ENCODE results near the gene MEIOC. TPM values are rescaled to one million over a fixed set of nuclear protein-coding genes. Genes with fewer than 3 reads are reported as not detected.

MEIOC gene
- total RNA-seq, 1 experiment from 2014 or later: 5.0 TPM

DNA sequence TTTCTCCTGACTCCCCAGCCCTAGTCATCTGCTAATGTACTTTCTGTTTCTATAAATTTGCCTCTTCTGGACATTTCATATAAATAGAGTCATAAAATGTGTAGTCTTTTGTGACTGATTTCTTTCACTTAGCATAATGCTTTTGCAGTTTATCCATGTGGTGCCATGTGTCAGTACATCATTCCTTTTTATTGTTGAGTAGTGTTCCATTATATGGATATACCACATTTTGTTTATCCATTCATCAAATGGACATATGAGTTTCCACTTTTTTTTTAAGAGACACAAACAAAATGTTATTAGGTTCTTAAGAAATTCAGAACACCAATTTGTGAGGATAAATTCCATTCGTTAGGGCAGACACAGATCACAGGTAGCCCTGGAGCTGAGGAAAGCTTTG is 63.2 kb downstream of the MEIOC start:
- DNase-seq (ENCODE audit: low spot score) (no peak), ATAC-seq (no peak)
- POLR2A ChIA-PET: no interaction called here
- no peak overlapping the region for H3K27ac Mint-ChIP-seq
- H3K4me1 Mint-ChIP-seq: no peaks in the 10 kb centered on the region
- CTCF ChIA-PET: interaction anchor here (0.7 kb wide), 1 partner anchor 90 kb away, joined by 3 read pairs; no protein-coding TSS in a partner anchor
- peaks cover 4% of the 10 kb centered on the region; the same call in 1 of the 2 replicates for H3K9me3 Mint-ChIP-seq
- TF ChIP-seq ZNF317 (CRISPR knock-in tag; IDR thresholded peaks at IDR 0.05; ENCODE audit: borderline replicate concordance, low read depth) (no peak), ZBTB21 (CRISPR knock-in tag; IDR thresholded peaks at IDR 0.05; ENCODE audit: borderline replicate concordance) (no peak), GABPB1 (CRISPR knock-in tag; IDR thresholded peaks at IDR 0.05) (no peak), EMX1 (CRISPR knock-in tag; IDR thresholded peaks at IDR 0.05) (no peak), RELA (CRISPR knock-in tag; IDR thresholded peaks at IDR 0.05; ENCODE audit: borderline replicate concordance) (no peak), ZNF396 (CRISPR knock-in tag; IDR thresholded peaks at IDR 0.05; ENCODE audit: borderline replicate concordance) (no peak), HMGA2 (CRISPR knock-in tag; IDR thresholded peaks at IDR 0.05) (no peak), TCF7 (CRISPR knock-in tag; IDR thresholded peaks at IDR 0.05; ENCODE audit: low read depth) (no peak)
- TF ChIP-seq, protein P1, sequence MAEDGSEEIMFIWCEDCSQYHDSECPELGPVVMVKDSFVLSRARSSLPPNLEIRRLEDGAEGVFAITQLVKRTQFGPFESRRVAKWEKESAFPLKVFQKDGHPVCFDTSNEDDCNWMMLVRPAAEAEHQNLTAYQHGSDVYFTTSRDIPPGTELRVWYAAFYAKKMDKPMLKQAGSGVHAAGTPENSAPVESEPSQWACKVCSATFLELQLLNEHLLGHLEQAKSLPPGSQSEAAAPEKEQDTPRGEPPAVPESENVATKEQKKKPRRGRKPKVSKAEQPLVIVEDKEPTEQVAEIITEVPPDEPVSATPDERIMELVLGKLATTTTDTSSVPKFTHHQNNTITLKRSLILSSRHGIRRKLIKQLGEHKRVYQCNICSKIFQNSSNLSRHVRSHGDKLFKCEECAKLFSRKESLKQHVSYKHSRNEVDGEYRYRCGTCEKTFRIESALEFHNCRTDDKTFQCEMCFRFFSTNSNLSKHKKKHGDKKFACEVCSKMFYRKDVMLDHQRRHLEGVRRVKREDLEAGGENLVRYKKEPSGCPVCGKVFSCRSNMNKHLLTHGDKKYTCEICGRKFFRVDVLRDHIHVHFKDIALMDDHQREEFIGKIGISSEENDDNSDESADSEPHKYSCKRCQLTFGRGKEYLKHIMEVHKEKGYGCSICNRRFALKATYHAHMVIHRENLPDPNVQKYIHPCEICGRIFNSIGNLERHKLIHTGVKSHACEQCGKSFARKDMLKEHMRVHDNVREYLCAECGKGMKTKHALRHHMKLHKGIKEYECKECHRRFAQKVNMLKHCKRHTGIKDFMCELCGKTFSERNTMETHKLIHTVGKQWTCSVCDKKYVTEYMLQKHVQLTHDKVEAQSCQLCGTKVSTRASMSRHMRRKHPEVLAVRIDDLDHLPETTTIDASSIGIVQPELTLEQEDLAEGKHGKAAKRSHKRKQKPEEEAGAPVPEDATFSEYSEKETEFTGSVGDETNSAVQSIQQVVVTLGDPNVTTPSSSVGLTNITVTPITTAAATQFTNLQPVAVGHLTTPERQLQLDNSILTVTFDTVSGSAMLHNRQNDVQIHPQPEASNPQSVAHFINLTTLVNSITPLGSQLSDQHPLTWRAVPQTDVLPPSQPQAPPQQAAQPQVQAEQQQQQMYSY (CRISPR knock-in tag; IDR thresholded peaks at IDR 0.05): no peak
- TF ChIP-seq, protein P2, sequence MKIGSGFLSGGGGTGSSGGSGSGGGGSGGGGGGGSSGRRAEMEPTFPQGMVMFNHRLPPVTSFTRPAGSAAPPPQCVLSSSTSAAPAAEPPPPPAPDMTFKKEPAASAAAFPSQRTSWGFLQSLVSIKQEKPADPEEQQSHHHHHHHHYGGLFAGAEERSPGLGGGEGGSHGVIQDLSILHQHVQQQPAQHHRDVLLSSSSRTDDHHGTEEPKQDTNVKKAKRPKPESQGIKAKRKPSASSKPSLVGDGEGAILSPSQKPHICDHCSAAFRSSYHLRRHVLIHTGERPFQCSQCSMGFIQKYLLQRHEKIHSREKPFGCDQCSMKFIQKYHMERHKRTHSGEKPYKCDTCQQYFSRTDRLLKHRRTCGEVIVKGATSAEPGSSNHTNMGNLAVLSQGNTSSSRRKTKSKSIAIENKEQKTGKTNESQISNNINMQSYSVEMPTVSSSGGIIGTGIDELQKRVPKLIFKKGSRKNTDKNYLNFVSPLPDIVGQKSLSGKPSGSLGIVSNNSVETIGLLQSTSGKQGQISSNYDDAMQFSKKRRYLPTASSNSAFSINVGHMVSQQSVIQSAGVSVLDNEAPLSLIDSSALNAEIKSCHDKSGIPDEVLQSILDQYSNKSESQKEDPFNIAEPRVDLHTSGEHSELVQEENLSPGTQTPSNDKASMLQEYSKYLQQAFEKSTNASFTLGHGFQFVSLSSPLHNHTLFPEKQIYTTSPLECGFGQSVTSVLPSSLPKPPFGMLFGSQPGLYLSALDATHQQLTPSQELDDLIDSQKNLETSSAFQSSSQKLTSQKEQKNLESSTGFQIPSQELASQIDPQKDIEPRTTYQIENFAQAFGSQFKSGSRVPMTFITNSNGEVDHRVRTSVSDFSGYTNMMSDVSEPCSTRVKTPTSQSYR (CRISPR knock-in tag; IDR thresholded peaks at IDR 0.05): no peak
- TF ChIP-seq, protein P3, sequence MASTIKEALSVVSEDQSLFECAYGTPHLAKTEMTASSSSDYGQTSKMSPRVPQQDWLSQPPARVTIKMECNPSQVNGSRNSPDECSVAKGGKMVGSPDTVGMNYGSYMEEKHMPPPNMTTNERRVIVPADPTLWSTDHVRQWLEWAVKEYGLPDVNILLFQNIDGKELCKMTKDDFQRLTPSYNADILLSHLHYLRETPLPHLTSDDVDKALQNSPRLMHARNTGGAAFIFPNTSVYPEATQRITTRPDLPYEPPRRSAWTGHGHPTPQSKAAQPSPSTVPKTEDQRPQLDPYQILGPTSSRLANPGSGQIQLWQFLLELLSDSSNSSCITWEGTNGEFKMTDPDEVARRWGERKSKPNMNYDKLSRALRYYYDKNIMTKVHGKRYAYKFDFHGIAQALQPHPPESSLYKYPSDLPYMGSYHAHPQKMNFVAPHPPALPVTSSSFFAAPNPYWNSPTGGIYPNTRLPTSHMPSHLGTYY (CRISPR knock-in tag; IDR thresholded peaks at IDR 0.05): no peak
- TF ChIP-seq, protein P4, sequence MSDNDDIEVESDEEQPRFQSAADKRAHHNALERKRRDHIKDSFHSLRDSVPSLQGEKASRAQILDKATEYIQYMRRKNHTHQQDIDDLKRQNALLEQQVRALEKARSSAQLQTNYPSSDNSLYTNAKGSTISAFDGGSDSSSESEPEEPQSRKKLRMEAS (CRISPR knock-in tag; IDR thresholded peaks at IDR 0.05): no peak
- no peaks in the 10 kb centered on the region for H3K27me3 Mint-ChIP-seq (ENCODE audit: low read depth)
- peaks cover 32% of the 10 kb centered on the region for H3K36me3 Mint-ChIP-seq
- H3K4me3 Mint-ChIP-seq: no peak overlapping the region

DNA sequence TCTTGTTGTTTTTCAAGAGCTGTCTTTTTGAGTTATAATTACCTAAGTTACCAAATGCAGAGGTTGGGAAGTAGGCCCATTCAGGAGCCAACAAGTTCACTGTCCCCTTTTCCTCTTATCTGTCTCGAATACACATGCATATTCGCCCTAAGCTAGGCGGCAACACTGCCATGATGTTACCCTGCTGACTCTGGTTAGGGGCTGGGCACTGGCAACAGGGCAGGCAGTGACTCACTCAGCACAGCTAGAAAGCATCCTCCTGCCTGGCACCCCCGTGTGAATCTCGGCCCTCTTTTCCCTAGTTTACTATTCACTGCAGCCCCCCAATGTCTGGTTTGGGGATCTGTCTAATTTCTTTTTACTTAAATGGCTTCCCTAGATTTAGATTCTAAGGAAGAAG is 66.0 kb downstream of the MEIOC start:
- Mint-ChIP-seq H3K27ac (peak overlapping the region; percentile 48), H3K4me1 (no peaks in the 10 kb centered on the region), H3K9me3 (peaks cover 4% of the 10 kb centered on the region; the same call in 1 of the 2 replicates), H3K4me3 (no peak overlapping the region), H3K36me3 (peaks cover 37% of the 10 kb centered on the region), H3K27me3 (ENCODE audit: low read depth) (no peaks in the 10 kb centered on the region)
- DNase-seq (ENCODE audit: low spot score) (no peak), ATAC-seq (no peak)
- CTCF ChIA-PET: no interaction called here
- POLR2A ChIA-PET: no interaction called here
- TF ChIP-seq EMX1 (CRISPR knock-in tag; IDR thresholded peaks at IDR 0.05) (no peak), ZNF396 (CRISPR knock-in tag; IDR thresholded peaks at IDR 0.05; ENCODE audit: borderline replicate concordance) (no peak), ZNF232 (CRISPR knock-in tag; IDR thresholded peaks at IDR 0.05) (no peak), ZBTB21 (CRISPR knock-in tag; IDR thresholded peaks at IDR 0.05; ENCODE audit: borderline replicate concordance) (no peak), SMAD4 (CRISPR knock-in tag; IDR thresholded peaks at IDR 0.05) (no peak), TEAD1 (CRISPR knock-in tag; IDR thresholded peaks at IDR 0.05) (no peak), ESRRA (CRISPR knock-in tag; IDR thresholded peaks at IDR 0.05; ENCODE audit: borderline replicate concordance) (no peak), HMGA2 (CRISPR knock-in tag; IDR thresholded peaks at IDR 0.05) (no peak)
- TF ChIP-seq, protein P5, sequence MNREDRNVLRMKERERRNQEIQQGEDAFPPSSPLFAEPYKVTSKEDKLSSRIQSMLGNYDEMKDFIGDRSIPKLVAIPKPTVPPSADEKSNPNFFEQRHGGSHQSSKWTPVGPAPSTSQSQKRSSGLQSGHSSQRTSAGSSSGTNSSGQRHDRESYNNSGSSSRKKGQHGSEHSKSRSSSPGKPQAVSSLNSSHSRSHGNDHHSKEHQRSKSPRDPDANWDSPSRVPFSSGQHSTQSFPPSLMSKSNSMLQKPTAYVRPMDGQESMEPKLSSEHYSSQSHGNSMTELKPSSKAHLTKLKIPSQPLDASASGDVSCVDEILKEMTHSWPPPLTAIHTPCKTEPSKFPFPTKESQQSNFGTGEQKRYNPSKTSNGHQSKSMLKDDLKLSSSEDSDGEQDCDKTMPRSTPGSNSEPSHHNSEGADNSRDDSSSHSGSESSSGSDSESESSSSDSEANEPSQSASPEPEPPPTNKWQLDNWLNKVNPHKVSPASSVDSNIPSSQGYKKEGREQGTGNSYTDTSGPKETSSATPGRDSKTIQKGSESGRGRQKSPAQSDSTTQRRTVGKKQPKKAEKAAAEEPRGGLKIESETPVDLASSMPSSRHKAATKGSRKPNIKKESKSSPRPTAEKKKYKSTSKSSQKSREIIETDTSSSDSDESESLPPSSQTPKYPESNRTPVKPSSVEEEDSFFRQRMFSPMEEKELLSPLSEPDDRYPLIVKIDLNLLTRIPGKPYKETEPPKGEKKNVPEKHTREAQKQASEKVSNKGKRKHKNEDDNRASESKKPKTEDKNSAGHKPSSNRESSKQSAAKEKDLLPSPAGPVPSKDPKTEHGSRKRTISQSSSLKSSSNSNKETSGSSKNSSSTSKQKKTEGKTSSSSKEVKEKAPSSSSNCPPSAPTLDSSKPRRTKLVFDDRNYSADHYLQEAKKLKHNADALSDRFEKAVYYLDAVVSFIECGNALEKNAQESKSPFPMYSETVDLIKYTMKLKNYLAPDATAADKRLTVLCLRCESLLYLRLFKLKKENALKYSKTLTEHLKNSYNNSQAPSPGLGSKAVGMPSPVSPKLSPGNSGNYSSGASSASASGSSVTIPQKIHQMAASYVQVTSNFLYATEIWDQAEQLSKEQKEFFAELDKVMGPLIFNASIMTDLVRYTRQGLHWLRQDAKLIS (CRISPR knock-in tag; IDR thresholded peaks at IDR 0.05; ENCODE audit: borderline replicate concordance): no peak
- TF ChIP-seq, protein P6, sequence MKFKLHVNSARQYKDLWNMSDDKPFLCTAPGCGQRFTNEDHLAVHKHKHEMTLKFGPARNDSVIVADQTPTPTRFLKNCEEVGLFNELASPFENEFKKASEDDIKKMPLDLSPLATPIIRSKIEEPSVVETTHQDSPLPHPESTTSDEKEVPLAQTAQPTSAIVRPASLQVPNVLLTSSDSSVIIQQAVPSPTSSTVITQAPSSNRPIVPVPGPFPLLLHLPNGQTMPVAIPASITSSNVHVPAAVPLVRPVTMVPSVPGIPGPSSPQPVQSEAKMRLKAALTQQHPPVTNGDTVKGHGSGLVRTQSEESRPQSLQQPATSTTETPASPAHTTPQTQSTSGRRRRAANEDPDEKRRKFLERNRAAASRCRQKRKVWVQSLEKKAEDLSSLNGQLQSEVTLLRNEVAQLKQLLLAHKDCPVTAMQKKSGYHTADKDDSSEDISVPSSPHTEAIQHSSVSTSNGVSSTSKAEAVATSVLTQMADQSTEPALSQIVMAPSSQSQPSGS (CRISPR knock-in tag; IDR thresholded peaks at IDR 0.05; ENCODE audit: borderline replicate concordance, low read depth): no peak
- TF ChIP-seq, protein P4 (CRISPR knock-in tag; IDR thresholded peaks at IDR 0.05): no peak
- TF ChIP-seq, protein P7, sequence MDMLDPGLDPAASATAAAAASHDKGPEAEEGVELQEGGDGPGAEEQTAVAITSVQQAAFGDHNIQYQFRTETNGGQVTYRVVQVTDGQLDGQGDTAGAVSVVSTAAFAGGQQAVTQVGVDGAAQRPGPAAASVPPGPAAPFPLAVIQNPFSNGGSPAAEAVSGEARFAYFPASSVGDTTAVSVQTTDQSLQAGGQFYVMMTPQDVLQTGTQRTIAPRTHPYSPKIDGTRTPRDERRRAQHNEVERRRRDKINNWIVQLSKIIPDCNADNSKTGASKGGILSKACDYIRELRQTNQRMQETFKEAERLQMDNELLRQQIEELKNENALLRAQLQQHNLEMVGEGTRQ (CRISPR knock-in tag; IDR thresholded peaks at IDR 0.05): no peak

Data from WTC11 (cell line).